Right cardiac atrium (tissue), 5 donors: ENCODE results near the gene TBC1D3G. TPM values are rescaled to one million over a fixed set of nuclear protein-coding genes. Genes with fewer than 3 reads are reported as not detected.
"Not testable (repeated sequence)": the region's sequence is repeated elsewhere in the genome, so short reads cannot be mapped to it uniquely, and the experiment has no call there.

Experiments
- ATAC-seq, 2 donors: fragments of 200-7000 bp; cut with Tn5 transposase; one replicate each; pipeline versions ENCODE4 v1.8.0 to v1.9.1; 2020; ENCODE audit warnings: moderate library complexity in 2 of 2, mild to moderate bottlenecking in 1 of 2
- DNase-seq, 3 donors: peaks; one replicate each; pipeline ENCODE4 v3.0.0-alpha.2; 2020
- H3K27ac ChIP-seq: one replicate; pipeline ENCODE4 v1.5.1; 2013; ENCODE audit warnings: mild to moderate bottlenecking, low read length, control low read depth, moderate library complexity
- H3K27me3 ChIP-seq: one replicate; pipeline ENCODE4 v1.6.1; 2013; ENCODE audit not compliant: control insufficient read depth, insufficient read depth
- H3K4me1 ChIP-seq: one replicate; pipeline ENCODE4 v1.6.1; 2013; ENCODE audit warnings: low read length; ENCODE audit not compliant: control insufficient read depth, insufficient read depth
- H3K4me3 ChIP-seq: one replicate; pipeline ENCODE4 v1.5.1; 2013; ENCODE audit warnings: low read length, control low read depth
- H3K9me3 ChIP-seq: one replicate; pipeline ENCODE4 v1.6.1; 2013; ENCODE audit warnings: low read length; ENCODE audit not compliant: control insufficient read depth
- WGBS: extraction: QIAGEN DNeasy Blood & Tissue Kit; methylation state at CpG from one replicate; pipeline ENCODE4 v1.1.7; 2013; 5-methylcytosine and 5-hydroxymethylcytosine counted together
- intact Hi-C, 4 donors: fragments of 100-400 bp; cut with DNase I; formaldehyde crosslinking; loops; one replicate each; pipeline versions ENCODE4 v1.11.0 to v1.14.0; 2022 to 2023
- long read RNA-seq, 4 donors: library from polyadenylated mRNA; unstranded; transcript quantifications; one replicate each; pipeline ENCODE4 v2.0.0, GENCODE V29; 2020 to 2021
- polyA plus RNA-seq: library from polyadenylated mRNA; stranded (reverse); fragments of 200-250 nt; gene quantifications from one replicate; pipeline ENCODE4 v1.2.3, GENCODE V29; 2013
- total RNA-seq, 4 donors: library from RNA; stranded (reverse); fragmentation: NEBNext Ultra II Directional; extraction: Animal tissue kit (Norgen Biotek cat#: 25700); gene quantifications; one replicate each; pipeline ENCODE4 v1.2.1, GENCODE V29; 2021
- donor health status: healthy with polysubstance abuse.
- donor health status: DM: no; HTN: yes; CAD: no.
- donor health status: DM: no; HTN: no; CAD: no.
- donor health status: DM: no; HTN: yes; CAD: no; lungs with severe emphysema.
- donor health status: DM: yes; HTN: yes; CAD: no.

The TBC1D3G gene
- total RNA-seq (not detected), polyA plus RNA-seq (2.7 TPM)
- long read RNA-seq, donor 1: 0 reads
- long read RNA-seq, donor 2: 0 reads
- long read RNA-seq, donor 3, partial matches to known transcripts: 0 of 1 reads
- long read RNA-seq, donor 3, other reads (novel, unspliced or antisense): 1 of 1 reads
- long read RNA-seq, donor 4: 0 reads

- H3K27ac ChIP-seq, H3K9me3 ChIP-seq, H3K4me3 ChIP-seq, intact Hi-C loops, DNase-seq, H3K4me1 ChIP-seq, H3K27me3 ChIP-seq, ATAC-seq: not testable (repeated sequence)
- WGBS: no CpG with 5 or more reads among the region's 9 CpGs
Measured at GRCh38 chr17:36323584-36323983, at the start of gene TBC1D3G. Gene TBC1D3G (plus strand): TSS chr17:36323884. CDS start chr17:36325412, 1,528 bp downstream.

DNA sequence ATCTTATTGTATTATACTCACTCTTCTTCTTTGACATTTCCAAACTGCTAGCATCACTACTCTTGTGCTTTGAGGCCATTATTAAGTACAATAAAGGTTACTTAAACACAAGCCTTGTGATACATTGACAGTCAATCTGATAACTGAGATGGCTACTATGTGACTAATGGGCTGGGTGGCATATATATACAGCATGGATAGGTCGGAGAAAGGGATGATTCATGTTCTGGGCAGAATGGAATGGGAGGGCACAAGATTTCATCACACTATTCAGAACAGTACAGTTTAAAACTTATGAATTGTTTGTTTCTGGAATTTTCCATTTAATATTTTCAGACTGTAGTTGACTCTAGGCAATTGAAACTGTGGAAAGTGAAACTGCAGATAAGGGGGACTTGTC, 40.4 kb upstream of the TBC1D3G start:
- H3K4me3 ChIP-seq, H3K4me1 ChIP-seq, H3K27ac ChIP-seq, DNase-seq, H3K9me3 ChIP-seq, intact Hi-C loops, H3K27me3 ChIP-seq: not testable (repeated sequence)
- WGBS: no CpG with 5 or more reads among the region's 1 CpG
- ATAC-seq: peak; percentile 68 to 82

DNA sequence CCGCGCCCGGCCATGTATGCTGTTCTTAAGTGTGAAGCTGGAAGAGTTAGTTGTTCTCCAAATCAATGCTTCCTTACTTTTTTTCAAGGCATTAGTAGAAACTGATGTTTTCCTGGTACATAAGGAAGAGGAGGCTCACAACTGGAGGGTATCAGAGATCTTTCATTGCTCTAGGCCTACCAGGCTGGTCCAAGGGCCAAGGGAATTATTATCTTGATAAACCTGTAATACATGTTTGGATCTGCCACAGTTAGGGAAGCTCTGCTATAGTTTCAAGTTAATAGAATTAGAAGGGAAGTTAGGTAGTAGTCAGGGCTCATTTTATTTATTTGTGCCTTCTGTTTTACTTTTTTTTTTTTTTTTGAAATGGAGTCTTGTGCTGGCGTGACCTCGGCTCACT, 39.5 kb upstream of the TBC1D3G start:
- H3K9me3 ChIP-seq, H3K4me3 ChIP-seq, H3K27ac ChIP-seq, H3K4me1 ChIP-seq, H3K27me3 ChIP-seq, intact Hi-C loops, ATAC-seq, DNase-seq: not testable (repeated sequence)
- 95% methylated on average over 3 of the region's 5 CpGs for WGBS

- WGBS: 60% methylated on average over 1 of the region's 2 CpGs
- H3K4me1 ChIP-seq, H3K27ac ChIP-seq, DNase-seq, intact Hi-C loops, H3K9me3 ChIP-seq, H3K27me3 ChIP-seq, ATAC-seq, H3K4me3 ChIP-seq: not testable (repeated sequence)
Measured at GRCh38 chr17:36289965-36290612, 33.6 kb upstream of the TBC1D3G start.

DNA sequence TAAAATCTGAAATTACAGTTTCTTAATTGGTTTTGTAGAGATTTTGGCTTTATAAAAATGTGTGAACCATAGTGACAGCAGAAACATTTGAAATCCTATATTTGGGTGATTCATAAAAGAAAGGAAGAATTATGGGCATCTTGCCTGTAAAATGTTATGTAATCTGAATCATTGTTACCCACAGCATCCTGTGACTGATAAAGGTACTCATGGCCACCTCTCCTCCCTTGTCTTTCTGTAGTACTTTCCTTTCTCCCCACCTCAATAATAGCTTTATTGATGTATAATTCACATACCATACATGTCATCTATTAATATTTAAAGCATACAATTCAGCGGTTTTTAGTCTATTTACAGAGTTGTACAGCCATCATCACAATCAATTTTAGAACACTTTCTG, 28.5 kb upstream of the TBC1D3G start:
- H3K4me1 ChIP-seq, H3K27ac ChIP-seq, H3K4me3 ChIP-seq, DNase-seq, ATAC-seq, intact Hi-C loops, H3K27me3 ChIP-seq, H3K9me3 ChIP-seq: not testable (repeated sequence)
- WGBS: no CpG with 5 or more reads among the region's 1 CpG

GRCh38 chr17:36315736-36316135, 7.9 kb upstream of the TBC1D3G start:
- H3K4me1 ChIP-seq, H3K27ac ChIP-seq, DNase-seq, H3K9me3 ChIP-seq, H3K27me3 ChIP-seq, intact Hi-C loops, H3K4me3 ChIP-seq, ATAC-seq: not testable (repeated sequence)
- WGBS: no CpG with 5 or more reads among the region's 2 CpGs

- H3K27ac ChIP-seq, DNase-seq, intact Hi-C loops, H3K9me3 ChIP-seq, H3K4me3 ChIP-seq, H3K4me1 ChIP-seq, H3K27me3 ChIP-seq, ATAC-seq: not testable (repeated sequence)
- WGBS: 92% methylated on average over 4 of the region's 6 CpGs
Measured at GRCh38 chr17:36362496-36362895, 38.8 kb downstream of the TBC1D3G start.

DNA sequence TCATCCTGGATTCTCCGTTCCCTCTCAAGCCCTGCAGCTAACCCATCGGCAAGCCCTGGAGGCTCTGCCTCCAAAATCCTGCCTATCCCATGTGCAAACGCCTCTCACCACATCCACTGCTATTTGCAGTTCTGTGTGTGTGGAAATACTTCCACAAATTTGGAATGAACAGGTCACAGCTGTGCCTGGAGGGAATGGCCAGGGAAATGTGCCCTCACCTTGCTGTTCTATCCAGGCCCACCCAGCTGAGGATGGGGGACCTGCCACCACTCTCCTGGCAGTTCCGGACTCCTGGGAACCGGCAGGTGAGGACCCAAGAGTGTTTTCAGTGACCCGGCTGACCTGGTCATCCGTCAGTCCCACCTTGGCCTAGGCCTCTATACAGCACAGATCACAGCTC, 52.3 kb downstream of the TBC1D3G start:
- WGBS: no CpG with 5 or more reads among the region's 7 CpGs
- DNase-seq, H3K4me1 ChIP-seq, intact Hi-C loops, H3K9me3 ChIP-seq, H3K27me3 ChIP-seq, ATAC-seq, H3K4me3 ChIP-seq, H3K27ac ChIP-seq: not testable (repeated sequence)

Other genes with a start within 250 kb of the TBC1D3G start
- 1 to 10 TPM in 3 of 4 donors, under 1 TPM in 1; 0.38 to 2.3 (median 1.3) TPM for gene CCL3, start 233.7 kb upstream of the TBC1D3G start, total RNA-seq
- gene CCL3, start 233.7 kb upstream of the TBC1D3G start, polyA plus RNA-seq: 0.66 TPM
- gene CCL4, start 220.1 kb upstream of the TBC1D3G start, total RNA-seq: 1 to 10 TPM in 3 of 4 donors, under 1 TPM in 1; 0.42 to 1.7 (median 1.2) TPM
- 0.95 TPM for gene CCL4, start 220.1 kb upstream of the TBC1D3G start, polyA plus RNA-seq
- 1 to 10 TPM; 3.1 to 4.6 (median 4.2) TPM for gene TBC1D3B, start 147.2 kb upstream of the TBC1D3G start, total RNA-seq
- gene TBC1D3B, start 147.2 kb upstream of the TBC1D3G start, polyA plus RNA-seq: 1.5 TPM
- not detected for gene CCL3L1, start 127.1 kb upstream of the TBC1D3G start, total RNA-seq
- gene CCL3L1, start 127.1 kb upstream of the TBC1D3G start, polyA plus RNA-seq: 0.14 TPM
- under 1 TPM in 1 of 4 donors, not detected in 3; 0.74 TPM for gene CCL4L2, start 112.8 kb upstream of the TBC1D3G start, total RNA-seq
- 0.34 TPM for gene CCL4L2, start 112.8 kb upstream of the TBC1D3G start, polyA plus RNA-seq
- under 1 TPM; 0.18 to 0.59 (median 0.38) TPM for gene TBC1D3I, start 59.3 kb upstream of the TBC1D3G start, total RNA-seq
- gene TBC1D3I, start 59.3 kb upstream of the TBC1D3G start, polyA plus RNA-seq: not detected
- not detected for gene TBC1D3H, start 64.6 kb downstream of the TBC1D3G start, total RNA-seq
- gene TBC1D3H, start 64.6 kb downstream of the TBC1D3G start, polyA plus RNA-seq: not detected
- gene ZNHIT3, start 162.8 kb downstream of the TBC1D3G start, total RNA-seq: 10 to 100 TPM; 17.7 to 24.0 (median 23.6) TPM
- 32.3 TPM for gene ZNHIT3, start 162.8 kb downstream of the TBC1D3G start, polyA plus RNA-seq
- 10 to 100 TPM; 15.3 to 21.4 (median 18.4) TPM for gene MYO19, start 211.0 kb downstream of the TBC1D3G start, total RNA-seq
- 10.7 TPM for gene MYO19, start 211.0 kb downstream of the TBC1D3G start, polyA plus RNA-seq
- 1 to 10 TPM; 3.7 to 8.4 (median 4.4) TPM for gene PIGW, start 211.1 kb downstream of the TBC1D3G start, total RNA-seq
- 3.5 TPM for gene PIGW, start 211.1 kb downstream of the TBC1D3G start, polyA plus RNA-seq
- 10 to 100 TPM; 44.3 to 51.6 (median 46.6) TPM for gene GGNBP2, start 221.0 kb downstream of the TBC1D3G start, total RNA-seq
- gene GGNBP2, start 221.0 kb downstream of the TBC1D3G start, polyA plus RNA-seq: 36.2 TPM